Naive B cell (primary cell): ENCODE measurements around the gene CDCP1. TPM values are rescaled to one million over a fixed set of nuclear protein-coding genes. Genes with fewer than 3 reads are reported as not detected.
"Not testable (repeated sequence)": the region's sequence is repeated elsewhere in the genome, so short reads cannot be mapped to it uniquely, and the experiment has no call there.

Source experiments
- ATAC-seq, 2 donors: fragments of 150-1000 bp; cut with Tn5 transposase; 2 replicates each; pipeline ENCODE4 v1.10.0; 2021; ENCODE audit warnings: low read depth in 2 of 2, mild to moderate bottlenecking in 2 of 2, moderate library complexity in 2 of 2
- DNase-seq: peaks from one replicate; pipeline ENCODE4 v3.0.0; 2022
- H3K27ac Mint-ChIP-seq, 6 donors: one replicate each; pipeline ENCODE4 v1.8.0; 2020 to 2022; ENCODE audit warnings: mild to moderate bottlenecking in 6 of 6, mixed read lengths in 6 of 6, moderate library complexity in 5 of 6, inconsistent platforms in 2 of 6
- H3K27me3 Mint-ChIP-seq, 3 donors: one replicate each; pipeline ENCODE4 v1.8.0; 2021 to 2022; ENCODE audit warnings: mixed read lengths in 3 of 3, mild to moderate bottlenecking in 1 of 3
- H3K36me3 Mint-ChIP-seq, 2 donors: one replicate each; pipeline ENCODE4 v1.8.0; 2020 to 2022; ENCODE audit warnings: mixed read lengths in 2 of 2, inconsistent platforms in 1 of 2, mild to moderate bottlenecking in 1 of 2
- H3K4me1 Mint-ChIP-seq, 3 donors: one replicate each; pipeline ENCODE4 v1.8.0; 2020 to 2022; ENCODE audit warnings: mixed read lengths in 3 of 3, inconsistent platforms in 1 of 3, mild to moderate bottlenecking in 1 of 3, moderate library complexity in 1 of 3
- H3K4me3 Mint-ChIP-seq, 8 donors: one replicate each; pipeline ENCODE4 v1.8.0; 2020 to 2022; ENCODE audit warnings: mild to moderate bottlenecking in 8 of 8, mixed read lengths in 8 of 8, moderate library complexity in 8 of 8, inconsistent platforms in 2 of 8
- H3K9me3 Mint-ChIP-seq, 7 donors: one replicate each; pipeline ENCODE4 v1.8.0; 2020 to 2022; ENCODE audit warnings: mixed read lengths in 7 of 7, mild to moderate bottlenecking in 5 of 7, inconsistent platforms in 2 of 7, moderate library complexity in 1 of 7
- polyA plus RNA-seq, 6 donors: library from polyadenylated mRNA; unstranded; fragments of 300-500 nt; fragmentation: Illumina TruSeq; gene quantifications; one replicate each; pipeline ENCODE4 v1.2.3, GENCODE V29; 2021; ENCODE audit warnings: low read depth in 6 of 6

The CDCP1 gene
- polyA plus RNA-seq, 6 donors from 2014 or later, result not detected

DNA sequence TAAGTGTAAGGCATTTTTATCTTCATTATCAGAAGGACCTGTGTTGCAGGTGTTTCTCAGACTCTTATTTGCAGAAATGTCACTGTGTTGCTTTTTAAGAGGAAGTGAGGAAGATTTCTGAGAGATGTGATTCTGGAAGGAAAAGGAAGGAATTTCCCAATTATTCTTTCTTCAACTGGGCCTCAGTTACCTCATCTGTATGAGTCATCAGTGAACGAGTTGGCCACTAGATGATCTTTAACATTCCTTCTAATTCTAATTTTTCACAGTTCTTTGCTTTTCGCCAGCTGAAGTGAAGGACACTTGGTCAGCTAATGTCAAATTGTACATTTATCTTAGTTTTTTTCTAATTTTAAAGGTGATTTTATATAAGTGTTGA, 91.2 kb downstream of the CDCP1 start:
- Mint-ChIP-seq H3K27me3 (peaks cover 0 to 26% (median 7%) of the 10 kb centered on the region in 3 donors), H3K36me3 (no peaks in the 10 kb centered on the region), H3K4me1 (no peaks in the 10 kb centered on the region), H3K9me3 (no peaks in the 10 kb centered on the region), H3K4me3 (no peak overlapping the region), H3K27ac (no peak overlapping the region)
- DNase-seq (no peak), ATAC-seq (no peak)

DNA sequence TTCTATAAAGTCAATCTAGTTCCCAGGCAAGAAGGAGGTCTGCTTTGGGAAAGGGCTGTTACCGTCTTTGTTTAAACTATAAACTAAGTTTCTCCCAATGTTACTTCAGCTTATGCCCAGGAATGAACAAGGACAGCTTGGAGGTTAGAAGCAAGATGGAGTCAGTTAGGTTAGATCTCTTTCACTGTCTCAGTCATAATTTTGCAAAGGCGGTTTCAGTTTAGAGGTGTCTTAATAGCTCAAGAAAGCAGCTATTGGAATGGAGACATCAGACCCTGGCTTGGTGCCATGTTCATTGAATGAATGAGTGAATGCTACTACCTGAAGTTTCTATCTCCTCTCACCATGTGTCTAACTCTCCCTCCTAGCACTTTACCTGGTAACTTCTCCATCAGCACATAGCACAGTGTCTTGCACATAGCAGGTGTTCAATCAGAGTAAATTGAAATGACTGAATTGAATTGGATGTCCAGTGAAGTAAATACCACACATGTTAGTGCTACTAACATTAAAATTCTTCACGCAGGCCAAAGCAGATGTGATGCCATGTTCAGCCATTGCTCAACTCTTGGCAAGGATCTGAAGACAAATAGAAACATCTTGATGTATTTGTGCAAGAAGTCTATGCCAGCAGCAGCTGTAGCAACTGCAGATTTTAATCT, 91.9 kb downstream of the CDCP1 start:
- DNase-seq, result no peak
- H3K4me3 Mint-ChIP-seq, result no peak overlapping the region
- H3K27me3 Mint-ChIP-seq, result peaks cover 6 to 33% (median 14%) of the 10 kb centered on the region in 3 donors
- H3K36me3 Mint-ChIP-seq, result no peaks in the 10 kb centered on the region
- no peaks in the 10 kb centered on the region for H3K4me1 Mint-ChIP-seq
- no peak overlapping the region for H3K27ac Mint-ChIP-seq
- ATAC-seq, result no peak
- H3K9me3 Mint-ChIP-seq, result no peaks in the 10 kb centered on the region

- not testable (repeated sequence) for H3K4me1 Mint-ChIP-seq, H3K27ac Mint-ChIP-seq, H3K4me3 Mint-ChIP-seq, H3K9me3 Mint-ChIP-seq, DNase-seq, ATAC-seq, H3K36me3 Mint-ChIP-seq
- peaks cover 6 to 38% (median 19%) of the 10 kb centered on the region in 3 donors for H3K27me3 Mint-ChIP-seq
These were observed 92.4 kb downstream of the CDCP1 start for GRCh38 chr3:45053805-45054195.

- ATAC-seq (no peak), DNase-seq (no peak)
- Mint-ChIP-seq H3K27me3 (peaks cover 11 to 34% (median 24%) of the 10 kb centered on the region in 3 donors), H3K9me3 (no peaks in the 10 kb centered on the region), H3K4me1 (no peaks in the 10 kb centered on the region), H3K4me3 (no peak overlapping the region), H3K27ac (peak overlapping the region in 1 of 6 donors; percentile 53), H3K36me3 (no peaks in the 10 kb centered on the region)
These were observed 94.5 kb downstream of the CDCP1 start for GRCh38 chr3:45051685-45052084.

GRCh38 chr3:45049807-45050206, 96.4 kb downstream of the CDCP1 start:
- no peak for DNase-seq
- no peaks in the 10 kb centered on the region for H3K36me3 Mint-ChIP-seq
- H3K9me3 Mint-ChIP-seq, result no peaks in the 10 kb centered on the region
- H3K4me3 Mint-ChIP-seq, result no peak overlapping the region
- H3K4me1 Mint-ChIP-seq, result no peaks in the 10 kb centered on the region
- peaks cover 16 to 31% (median 22%) of the 10 kb centered on the region in 3 donors for H3K27me3 Mint-ChIP-seq
- no peak for ATAC-seq
- no peak overlapping the region for H3K27ac Mint-ChIP-seq

GRCh38 chr3:45048244-45048643, 97.9 kb downstream of the CDCP1 start:
- H3K36me3 Mint-ChIP-seq, result no peaks in the 10 kb centered on the region
- H3K4me3 Mint-ChIP-seq, result no peak overlapping the region
- DNase-seq (no peak), ATAC-seq (no peak)
- no peak overlapping the region for H3K27ac Mint-ChIP-seq
- H3K9me3 Mint-ChIP-seq, result no peaks in the 10 kb centered on the region
- H3K4me1 Mint-ChIP-seq, result no peaks in the 10 kb centered on the region
- H3K27me3 Mint-ChIP-seq, result peaks cover 16 to 31% (median 22%) of the 10 kb centered on the region in 3 donors

DNA sequence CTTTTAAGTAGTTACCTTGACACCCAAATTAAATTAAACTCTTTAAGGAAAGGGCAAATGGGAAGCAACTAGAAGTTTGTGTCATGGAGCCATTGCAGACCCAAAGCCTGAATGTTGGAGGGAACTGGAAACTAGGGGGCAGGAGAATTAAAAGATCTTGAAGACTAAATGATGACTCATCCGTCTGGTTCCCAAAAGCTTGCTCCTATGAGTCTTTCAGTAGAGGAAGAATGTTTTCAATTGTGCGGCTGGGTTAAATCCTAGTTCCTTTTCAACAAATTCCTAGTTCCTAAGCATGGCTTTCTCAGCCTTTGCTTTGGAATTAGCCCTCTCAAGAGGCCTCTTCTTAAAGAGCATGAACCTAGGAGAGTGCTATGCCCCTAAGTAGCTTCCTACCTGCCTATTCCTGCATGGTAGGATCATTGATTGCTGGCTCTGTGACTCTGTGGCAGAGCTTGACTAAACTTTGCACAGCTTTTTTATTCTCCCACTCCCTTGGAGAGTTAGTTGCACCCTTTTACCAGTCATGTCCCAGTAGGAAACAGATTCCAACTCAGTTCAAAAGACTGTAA, 102.4 kb downstream of the CDCP1 start:
- H3K36me3 Mint-ChIP-seq, result no peaks in the 10 kb centered on the region
- peaks cover 0 to 1% (median 0%) of the 10 kb centered on the region in 7 donors for H3K9me3 Mint-ChIP-seq
- no peak overlapping the region for H3K27ac Mint-ChIP-seq
- DNase-seq (no peak), ATAC-seq (no peak)
- peaks cover 9 to 16% (median 10%) of the 10 kb centered on the region in 3 donors for H3K27me3 Mint-ChIP-seq
- peaks cover 6 to 9% (median 7%) of the 10 kb centered on the region in 3 donors for H3K4me1 Mint-ChIP-seq
- no peak overlapping the region for H3K4me3 Mint-ChIP-seq

DNA sequence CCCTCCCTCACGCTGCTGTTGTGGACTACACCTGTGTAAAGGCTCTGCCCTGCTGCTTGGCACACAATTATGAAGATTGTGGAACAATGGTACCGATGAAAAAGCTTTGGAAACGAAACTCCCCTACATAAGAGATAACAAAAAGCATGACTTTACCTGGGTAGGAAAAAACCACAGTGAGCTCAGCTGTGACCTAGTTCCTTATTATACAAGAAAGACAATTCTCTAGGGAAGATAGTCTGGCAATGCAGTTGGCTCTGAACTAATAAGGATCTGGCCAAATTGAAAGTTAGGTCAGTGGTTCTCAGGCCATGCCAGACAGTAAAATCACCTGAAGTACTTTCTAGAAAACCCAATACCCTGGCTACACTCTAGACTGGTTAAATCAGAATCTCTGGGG, 104.0 kb downstream of the CDCP1 start:
- Mint-ChIP-seq H3K4me1 (peaks cover 6 to 13% (median 9%) of the 10 kb centered on the region in 3 donors), H3K27ac (no peak overlapping the region), H3K4me3 (no peak overlapping the region), H3K9me3 (peaks cover 0 to 1% (median 0%) of the 10 kb centered on the region in 7 donors), H3K27me3 (peaks cover 4 to 13% (median 9%) of the 10 kb centered on the region in 3 donors), H3K36me3 (no peaks in the 10 kb centered on the region)
- DNase-seq (no peak), ATAC-seq (peak in 1 of 2 donors; percentile 12)

DNA sequence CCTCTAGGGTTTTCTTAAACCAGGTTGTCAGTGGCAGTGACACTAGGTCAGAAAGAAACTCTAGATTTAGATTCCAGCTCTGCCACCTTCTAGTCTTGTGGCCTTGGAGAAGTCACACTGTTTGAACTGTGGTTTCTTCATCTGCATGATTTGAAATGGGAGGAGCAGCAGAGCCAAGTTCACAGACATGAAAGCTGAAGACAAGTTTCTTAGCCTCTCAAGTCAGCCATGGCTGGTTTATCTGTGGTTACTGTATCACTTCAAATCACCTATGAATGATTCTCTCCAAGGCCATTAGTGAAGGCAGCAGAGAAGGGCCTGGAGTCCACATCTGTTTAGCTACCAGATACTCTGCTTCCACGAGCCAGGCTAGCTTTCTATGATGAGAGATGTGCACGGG, 104.5 kb downstream of the CDCP1 start:
- DNase-seq, result no peak

GRCh38 chr3:45037720-45038455, 108.3 kb downstream of the CDCP1 start:
- Mint-ChIP-seq H3K27me3 (peaks cover 17 to 49% (median 32%) of the 10 kb centered on the region in 3 donors), H3K9me3 (peaks cover 0 to 1% (median 0%) of the 10 kb centered on the region in 7 donors), H3K27ac (peak overlapping the region in 2 of 6 donors; percentile 52 to 54), H3K4me1 (peaks cover 22 to 37% (median 26%) of the 10 kb centered on the region in 3 donors), H3K36me3 (no peaks in the 10 kb centered on the region), H3K4me3 (peak overlapping the region in 4 of 8 donors; percentile 29 to 68 (median 46))
- ATAC-seq (peak; percentile 90 to 91), DNase-seq (peak; percentile 78)

More for the DNA sequence above, 104.5 kb downstream of the CDCP1 start:
- no peak overlapping the region for H3K27ac Mint-ChIP-seq
- H3K36me3 Mint-ChIP-seq, result no peaks in the 10 kb centered on the region
- H3K4me1 Mint-ChIP-seq, result peaks cover 6 to 15% (median 9%) of the 10 kb centered on the region in 3 donors
- peaks cover 0 to 1% (median 0%) of the 10 kb centered on the region in 7 donors for H3K9me3 Mint-ChIP-seq
- H3K4me3 Mint-ChIP-seq, result no peak overlapping the region
- H3K27me3 Mint-ChIP-seq, result peaks cover 9 to 14% (median 10%) of the 10 kb centered on the region in 3 donors
- no peak for ATAC-seq

DNA sequence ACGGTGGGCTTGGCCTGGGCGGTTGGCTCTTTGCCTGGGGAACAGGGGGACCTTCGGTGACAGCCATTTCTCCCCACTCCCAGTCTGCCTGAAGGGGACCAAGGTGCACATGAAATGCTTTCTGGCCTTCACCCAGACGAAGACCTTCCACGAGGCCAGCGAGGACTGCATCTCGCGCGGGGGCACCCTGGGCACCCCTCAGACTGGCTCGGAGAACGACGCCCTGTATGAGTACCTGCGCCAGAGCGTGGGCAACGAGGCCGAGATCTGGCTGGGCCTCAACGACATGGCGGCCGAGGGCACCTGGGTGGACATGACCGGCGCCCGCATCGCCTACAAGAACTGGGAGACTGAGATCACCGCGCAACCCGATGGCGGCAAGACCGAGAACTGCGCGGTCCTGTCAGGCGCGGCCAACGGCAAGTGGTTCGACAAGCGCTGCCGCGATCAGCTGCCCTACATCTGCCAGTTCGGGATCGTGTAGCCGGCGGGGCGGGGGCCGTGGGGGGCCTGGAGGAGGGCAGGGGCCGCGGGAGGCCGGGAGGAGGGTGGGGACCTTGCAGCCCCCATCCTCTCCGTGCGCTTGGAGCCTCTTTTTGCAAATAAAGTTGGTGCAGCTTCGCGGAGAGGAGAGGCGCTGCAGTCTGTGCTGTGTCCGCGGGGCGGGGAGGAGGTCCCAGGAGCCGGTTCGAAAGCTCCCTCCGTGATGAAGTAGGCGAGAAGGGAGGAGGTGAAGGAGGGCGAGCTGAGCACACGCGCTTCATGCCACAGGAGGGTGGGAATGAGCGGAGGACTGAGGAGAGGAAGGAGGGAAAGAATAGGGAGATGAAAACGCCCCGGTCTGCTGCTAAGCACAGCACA, 110.5 kb downstream of the CDCP1 start:
- peak overlapping the region in 7 of 8 donors; percentile 49 to 83 (median 64) for H3K4me3 Mint-ChIP-seq
- DNase-seq (no peak), ATAC-seq (no peak)
- peaks cover 27 to 59% (median 45%) of the 10 kb centered on the region in 3 donors for H3K27me3 Mint-ChIP-seq
- H3K9me3 Mint-ChIP-seq, result peaks cover 0 to 3% (median 0%) of the 10 kb centered on the region in 7 donors
- H3K27ac Mint-ChIP-seq, result peak overlapping the region in 1 of 6 donors; percentile 31
- no peaks in the 10 kb centered on the region for H3K36me3 Mint-ChIP-seq
- H3K4me1 Mint-ChIP-seq, result peaks cover 16 to 30% (median 18%) of the 10 kb centered on the region in 3 donors

DNA sequence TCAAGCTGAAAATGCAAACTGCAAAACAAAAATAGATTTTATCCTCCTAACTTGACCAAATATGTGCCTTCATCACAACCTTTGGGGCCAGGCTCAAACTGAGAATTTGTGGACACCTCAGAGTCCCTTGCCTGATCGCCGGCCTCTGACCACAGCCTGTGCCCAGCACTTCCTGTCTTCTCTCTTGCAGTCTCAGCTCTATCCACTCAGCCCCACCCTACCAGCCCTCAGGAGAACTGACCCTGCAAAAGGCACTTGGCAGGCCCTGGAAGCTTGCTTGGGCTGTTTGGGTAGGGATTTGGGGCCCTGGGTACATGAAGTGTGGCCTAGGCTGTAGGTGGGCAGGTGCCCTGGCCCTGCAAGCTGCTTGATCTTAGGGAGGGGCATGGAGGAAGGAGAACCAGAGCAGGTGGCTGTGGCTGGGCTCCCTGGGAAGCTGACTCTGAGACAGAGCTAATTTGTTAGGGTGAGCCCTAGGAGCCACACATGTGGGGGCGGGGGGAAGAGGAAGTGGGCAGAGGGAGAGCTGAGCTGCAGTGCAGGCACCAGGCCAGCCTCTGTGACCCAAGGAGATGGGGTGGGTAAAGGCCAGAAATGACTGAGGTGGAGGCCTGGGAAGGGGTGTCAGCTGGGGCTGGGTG, 111.4 kb downstream of the CDCP1 start:
- no peak for DNase-seq
- H3K27ac Mint-ChIP-seq, result no peak overlapping the region
- peak overlapping the region in 5 of 8 donors; percentile 25 to 75 (median 49) for H3K4me3 Mint-ChIP-seq
- no peaks in the 10 kb centered on the region for H3K36me3 Mint-ChIP-seq
- H3K27me3 Mint-ChIP-seq, result peaks cover 27 to 61% (median 54%) of the 10 kb centered on the region in 3 donors
- ATAC-seq, result peak; percentile 22 to 31
- H3K4me1 Mint-ChIP-seq, result peaks cover 16 to 30% (median 18%) of the 10 kb centered on the region in 3 donors
- H3K9me3 Mint-ChIP-seq, result peaks cover 0 to 3% (median 0%) of the 10 kb centered on the region in 7 donors
